HG02973 (cell line): ENCODE measurements around the gene CAPZA2.

ENCODE experiments used
- ATAC-seq: cut with Tn5 transposase; IDR thresholded peaks from one replicate; pipeline ENCODE4 v1.9.1; 2021; ENCODE audit warnings: moderate library complexity; ENCODE audit not compliant: unreplicated experiment

Gene CAPZA2

DNA sequence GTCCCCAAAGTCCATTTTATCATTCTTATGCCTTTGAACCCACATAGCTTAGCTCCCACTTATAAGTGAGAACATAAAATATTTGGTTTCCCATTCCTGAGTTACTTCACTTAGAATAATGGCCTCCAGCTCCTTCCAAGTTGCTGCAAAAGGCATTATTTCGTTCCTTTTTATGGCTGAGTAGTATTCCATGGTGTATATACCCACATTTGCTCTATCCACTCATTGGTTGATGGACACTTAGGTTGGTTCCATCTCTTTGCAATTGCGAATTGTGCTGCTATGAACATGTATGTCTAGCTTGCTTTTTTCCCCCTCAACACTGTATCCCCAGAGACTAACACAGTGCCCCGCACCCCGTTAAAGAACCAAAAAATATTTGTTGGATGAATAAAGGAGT lies 670 bp upstream of the CAPZA2 start:
- ATAC-seq = no peak

DNA sequence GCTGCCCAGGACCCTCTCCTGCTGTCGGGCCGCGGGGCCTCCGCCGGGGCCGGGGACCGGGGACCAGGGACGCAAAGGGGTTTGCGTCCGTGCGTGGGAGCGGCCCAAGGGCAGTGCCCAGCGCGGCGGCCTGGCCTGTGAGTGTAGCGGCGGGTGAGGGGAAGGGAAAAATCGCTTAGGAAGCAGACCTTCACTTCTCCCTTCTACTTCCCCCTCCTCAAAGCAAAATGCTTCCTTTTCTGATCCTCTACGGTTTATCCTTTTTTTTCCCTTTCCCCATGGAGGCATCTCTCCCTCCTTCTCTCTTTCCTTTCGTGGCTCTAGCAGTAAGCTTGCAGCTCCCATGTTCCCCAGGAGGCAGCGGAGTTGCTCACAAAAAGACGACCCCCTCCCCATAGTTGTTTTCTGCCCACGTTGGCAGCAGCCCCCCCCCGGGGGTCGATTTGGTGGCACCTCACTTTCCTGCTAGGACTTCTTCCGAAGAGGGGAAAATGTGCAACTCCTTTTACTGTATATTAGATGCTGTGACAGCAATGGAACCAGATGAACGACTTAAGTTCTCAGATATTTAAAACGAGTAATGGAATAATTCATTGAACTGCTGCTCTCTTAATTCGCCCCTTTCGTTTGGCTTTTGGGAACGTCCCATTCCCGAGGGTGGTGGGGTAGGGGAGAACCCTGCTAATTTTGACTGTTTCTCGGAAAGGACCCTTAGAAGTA lies 724 bp downstream of the CAPZA2 start:
- ATAC-seq = no peak

DNA sequence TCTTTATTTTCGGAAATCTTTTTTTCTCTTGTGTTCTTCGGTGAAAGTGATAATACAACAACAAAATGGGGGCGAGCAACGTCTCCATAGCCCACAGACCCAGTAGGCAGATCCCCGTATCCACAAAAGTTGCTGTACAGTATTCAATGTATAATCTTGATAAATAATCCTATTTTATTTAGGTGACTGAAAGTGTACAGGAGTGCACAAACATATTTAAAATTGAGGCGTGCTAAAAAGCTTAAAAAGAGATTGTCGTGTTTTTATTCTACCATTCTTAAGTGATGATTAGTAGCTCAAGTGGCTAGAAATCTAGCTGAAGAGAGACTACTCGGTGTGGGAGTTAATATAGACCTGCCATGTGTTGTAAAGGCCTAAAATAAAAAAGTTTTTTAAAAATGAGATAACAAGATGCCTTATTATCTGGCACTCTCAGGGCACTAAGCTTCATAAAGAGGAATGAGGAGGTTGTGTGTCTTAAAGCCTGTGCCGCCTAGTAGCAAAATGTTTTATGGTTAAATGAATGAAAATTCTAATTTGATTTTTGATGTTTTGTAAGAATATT lies 1.6 kb downstream of the CAPZA2 start:
- no peak for ATAC-seq

DNA sequence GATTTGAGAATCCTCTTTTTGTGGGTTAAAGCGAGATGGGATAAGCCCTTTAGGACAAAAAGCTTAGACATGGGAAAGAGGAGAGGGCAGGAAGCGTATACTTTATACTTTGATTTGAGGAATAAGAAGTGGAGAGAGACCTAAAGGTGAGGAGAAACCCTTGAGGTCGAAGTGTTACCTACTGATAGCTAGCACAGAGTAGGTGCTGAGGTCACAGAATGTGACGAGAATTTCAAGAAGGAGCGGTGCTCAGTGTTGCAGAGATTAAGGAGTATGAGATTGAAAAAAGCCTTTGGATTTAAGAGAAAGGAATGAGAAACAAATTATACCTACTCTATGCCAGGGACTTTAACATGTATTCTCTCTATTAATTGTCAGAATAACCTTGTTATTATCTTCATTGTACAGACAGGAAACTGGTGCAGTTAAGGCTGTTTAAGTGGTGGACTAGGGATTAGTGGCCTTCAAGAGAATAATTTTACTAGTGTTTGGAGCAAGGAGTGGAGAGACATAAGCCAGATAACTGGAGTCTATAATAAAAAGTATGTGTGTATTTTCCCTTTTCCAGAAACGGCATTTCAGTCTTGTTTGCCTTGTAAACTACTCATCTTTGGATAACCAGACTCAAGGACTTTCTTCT lies 8.8 kb downstream of the CAPZA2 start:
- no peak for ATAC-seq

DNA sequence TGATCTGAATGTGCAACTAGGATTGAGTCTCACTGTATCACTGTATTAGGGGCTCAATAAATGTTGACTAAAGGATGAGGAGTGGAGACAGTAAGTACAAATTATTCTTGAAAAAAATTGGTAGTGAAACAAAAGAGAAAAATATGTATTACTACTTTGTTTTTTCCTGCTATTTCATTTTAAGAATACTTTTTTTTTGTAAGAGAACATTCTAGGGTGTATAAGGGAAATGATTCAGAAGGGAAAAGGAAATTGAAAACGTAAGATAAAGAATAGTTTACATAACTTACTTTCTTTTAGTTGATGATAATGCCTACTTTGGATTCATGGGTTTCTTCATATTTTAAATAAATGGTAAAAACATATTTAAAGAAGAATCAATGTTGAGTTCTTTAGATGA lies 9.6 kb downstream of the CAPZA2 start:
- ATAC-seq = no peak

DNA sequence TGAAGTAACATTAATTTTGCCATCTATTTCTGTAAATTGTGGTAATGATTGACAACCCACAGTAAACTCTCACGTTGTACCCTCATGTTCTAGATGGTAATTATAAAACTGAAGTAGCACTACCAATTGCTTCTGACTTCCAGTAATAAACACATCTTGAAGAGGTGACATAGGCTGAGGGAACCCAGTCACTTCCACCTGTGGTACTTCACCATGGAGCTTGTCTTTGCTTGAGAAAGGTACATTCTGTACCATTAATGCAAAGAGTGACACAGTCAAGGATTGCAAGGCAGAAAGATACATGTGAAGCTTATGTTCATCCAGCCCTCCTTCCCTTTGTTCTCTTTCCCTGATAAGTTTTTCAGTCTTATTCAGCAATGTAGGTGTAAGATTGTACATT lies 11.2 kb downstream of the CAPZA2 start:
- no peak for ATAC-seq

DNA sequence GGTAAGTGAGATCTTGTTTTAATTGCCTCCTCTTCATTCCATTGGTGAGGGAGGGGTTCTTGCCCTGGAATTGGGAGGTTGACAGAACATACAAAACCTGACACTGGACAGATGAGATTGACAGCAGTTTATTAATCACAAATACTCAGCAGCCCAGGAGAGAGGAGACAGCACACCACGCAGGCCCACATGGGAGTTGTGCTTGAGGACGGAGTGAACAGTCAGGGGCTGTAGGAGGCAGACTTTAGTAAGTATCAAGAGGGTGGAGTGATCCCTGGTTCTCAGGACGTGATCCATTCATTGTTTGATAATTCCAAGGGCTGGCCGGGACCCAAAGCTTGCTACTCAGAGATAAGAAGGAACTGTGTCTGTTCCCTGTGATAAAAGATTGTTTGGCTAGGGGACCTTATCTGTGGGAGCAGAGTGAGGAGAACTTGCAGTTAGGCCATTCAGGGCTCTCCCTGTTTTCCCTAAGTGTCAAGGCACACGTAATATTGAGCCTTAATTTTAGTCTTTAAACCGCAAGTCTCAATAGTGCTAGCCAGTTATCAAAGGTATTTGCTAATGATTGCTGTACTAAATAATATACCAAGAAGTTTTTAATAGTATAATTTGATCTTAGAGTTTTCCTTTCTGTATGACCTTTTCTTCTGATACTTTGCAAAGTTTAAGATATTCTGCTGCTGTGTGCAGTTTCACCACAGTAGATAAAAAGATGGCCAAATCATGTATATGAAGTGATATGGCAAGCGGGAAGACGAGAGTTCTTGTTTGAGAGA lies 14.5 kb downstream of the CAPZA2 start:
- no peak for ATAC-seq

DNA sequence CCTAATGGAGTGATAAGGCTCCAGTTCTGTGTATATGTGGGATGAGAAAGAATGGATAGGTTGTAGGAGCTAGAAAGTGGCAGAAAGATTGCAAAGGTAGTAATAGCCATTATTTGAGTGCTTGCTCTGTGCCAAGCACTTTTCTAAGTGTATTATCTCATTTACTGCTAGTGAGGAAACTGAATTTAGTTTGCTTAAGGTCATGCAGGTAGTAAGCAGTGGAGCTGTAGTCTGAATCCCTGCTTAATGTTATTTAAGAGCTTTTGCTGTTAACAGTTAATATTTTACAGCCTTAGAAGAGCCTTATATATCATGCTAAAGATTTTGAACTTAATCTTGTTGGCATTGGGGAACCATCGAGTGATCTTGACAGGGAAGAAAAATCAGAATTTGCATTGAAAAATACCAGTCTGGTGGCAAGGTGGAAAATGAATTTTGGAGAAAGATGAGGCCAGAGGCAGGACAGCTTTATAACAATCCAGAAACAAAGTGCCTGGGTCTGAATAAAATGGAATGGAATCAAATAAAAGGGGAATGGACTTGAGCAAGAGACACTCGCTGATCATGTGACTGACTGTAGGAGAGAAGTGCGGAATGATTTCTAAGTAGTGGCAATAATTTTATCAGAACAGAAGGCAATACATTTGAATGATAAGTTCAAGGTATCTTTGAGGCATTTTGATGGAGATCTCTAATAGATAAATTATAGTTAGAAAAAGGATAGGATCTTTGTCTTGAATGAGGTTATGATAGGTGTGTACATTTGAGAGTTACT lies 15.2 kb downstream of the CAPZA2 start:
- no peak for ATAC-seq

DNA sequence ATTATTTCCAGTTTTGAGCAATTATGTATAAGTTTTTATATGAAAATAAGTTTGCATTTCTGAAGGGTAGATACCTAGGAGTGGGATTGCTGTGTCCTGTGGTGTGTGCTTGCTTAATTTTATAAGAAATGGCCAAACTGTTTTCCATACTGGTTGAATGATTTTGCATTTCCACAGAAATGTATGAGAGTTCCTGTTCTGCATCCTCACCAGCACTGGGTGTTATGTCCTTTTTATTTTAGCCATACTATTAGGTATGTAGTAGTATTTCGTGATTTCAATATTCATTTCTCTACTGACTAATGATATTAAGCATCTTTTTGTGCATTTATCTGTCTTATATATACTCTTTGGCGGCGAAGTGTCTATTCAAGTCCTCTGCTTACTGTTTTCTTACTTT lies 22.3 kb downstream of the CAPZA2 start:
- no peak for ATAC-seq

DNA sequence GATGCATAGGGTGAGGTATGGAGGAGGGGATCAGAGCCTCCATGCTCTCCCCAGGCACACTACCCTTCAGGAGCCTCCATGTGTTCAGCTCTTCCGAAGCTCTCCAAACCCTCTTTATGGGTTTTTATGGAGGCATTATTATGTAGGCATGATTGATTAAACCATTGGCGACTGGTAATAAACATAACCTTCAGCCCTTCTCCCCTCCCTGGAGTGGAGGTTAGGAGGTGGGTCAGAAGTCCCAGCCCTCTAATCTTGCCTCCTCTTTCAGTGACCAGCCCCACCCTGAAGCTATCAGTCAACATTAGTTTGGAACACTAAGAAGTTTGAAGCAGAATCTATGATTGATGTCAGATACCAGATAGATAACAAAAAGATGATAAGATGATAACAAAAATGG lies 23.3 kb downstream of the CAPZA2 start:
- ATAC-seq = no peak

DNA sequence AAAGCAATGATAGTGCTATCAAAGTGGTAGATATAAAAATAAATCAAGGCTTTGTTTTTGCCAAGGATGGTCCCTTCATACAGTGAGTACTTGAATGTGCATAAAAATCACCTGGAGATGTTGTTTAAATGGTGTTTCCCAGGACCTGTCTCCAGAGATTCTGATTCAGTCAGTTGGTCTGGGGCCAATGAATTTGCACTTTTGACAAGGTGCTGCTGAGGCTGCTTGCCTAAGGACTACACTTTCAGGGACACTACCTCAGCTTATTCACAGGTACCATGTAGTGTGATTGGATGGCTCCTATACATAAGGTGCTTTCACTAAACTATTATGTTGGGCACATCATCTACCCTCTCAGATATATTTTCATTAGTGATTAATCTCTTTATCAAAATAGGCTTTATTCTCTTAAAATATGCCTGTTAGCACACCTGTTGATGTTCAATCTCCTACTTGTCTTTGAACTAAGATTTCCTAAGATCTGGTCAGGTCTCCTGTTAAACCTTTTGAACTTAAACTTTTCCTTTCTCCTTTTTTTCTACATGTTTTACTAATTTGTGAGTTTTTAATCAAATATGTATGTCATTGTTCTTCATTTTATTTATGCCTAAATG lies 24.3 kb downstream of the CAPZA2 start:
- no peak for ATAC-seq

DNA sequence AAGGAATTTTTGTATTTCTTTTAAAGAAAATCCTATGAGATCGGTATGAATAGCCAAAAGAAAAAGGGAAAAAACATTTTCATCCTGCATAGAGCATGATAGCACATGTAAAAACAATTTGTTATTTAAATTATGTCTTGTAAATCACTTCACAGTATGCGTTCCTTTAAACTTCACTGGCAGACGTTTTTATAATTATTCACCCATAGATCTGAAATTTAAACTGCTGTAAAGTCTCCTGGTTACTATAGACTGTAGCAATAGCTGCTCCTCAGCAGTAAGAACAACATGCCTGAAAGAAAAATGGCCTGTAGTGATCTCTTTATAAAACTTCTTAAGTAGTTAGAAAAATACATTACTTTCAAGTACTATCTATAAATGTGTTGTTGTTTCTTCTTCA lies 26.5 kb downstream of the CAPZA2 start:
- no peak for ATAC-seq

DNA sequence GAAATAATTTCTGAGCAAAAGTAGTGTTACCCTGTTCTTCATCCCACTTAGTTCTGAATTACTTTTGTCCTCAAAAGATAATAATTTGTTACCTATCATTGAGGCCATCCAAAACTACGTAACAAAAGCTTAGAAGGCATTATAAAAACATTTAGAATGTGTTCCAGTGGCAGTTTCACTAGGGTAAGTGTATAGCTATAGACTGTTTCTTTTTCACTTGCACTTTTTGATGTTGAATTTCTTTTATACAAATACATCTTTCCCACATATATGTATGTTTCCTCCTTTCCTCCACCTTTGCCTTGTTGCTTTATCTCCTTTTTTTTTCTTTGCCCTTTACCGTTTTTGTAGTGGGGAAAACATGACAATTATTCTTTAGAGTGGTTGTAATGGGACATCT lies 33.5 kb downstream of the CAPZA2 start:
- no peak for ATAC-seq

DNA sequence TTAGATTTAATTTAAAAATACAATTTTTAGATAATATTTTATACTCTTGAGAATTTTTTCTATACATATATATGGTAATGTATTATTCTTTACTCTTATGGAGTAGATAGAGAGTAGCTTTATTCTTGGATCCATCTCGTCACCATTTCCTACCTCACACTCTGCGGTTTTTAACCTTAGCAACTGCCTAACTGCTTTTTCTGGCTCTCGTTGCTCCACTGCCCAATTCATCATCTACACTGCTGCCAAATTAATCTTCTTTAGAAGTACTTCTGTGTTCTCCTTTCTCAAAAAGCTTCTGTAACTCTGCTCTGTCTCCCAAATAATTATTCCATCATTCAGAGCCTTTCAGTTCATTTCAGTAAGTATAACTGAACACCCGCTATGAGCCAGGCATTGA lies 35.3 kb downstream of the CAPZA2 start:
- no peak for ATAC-seq

DNA sequence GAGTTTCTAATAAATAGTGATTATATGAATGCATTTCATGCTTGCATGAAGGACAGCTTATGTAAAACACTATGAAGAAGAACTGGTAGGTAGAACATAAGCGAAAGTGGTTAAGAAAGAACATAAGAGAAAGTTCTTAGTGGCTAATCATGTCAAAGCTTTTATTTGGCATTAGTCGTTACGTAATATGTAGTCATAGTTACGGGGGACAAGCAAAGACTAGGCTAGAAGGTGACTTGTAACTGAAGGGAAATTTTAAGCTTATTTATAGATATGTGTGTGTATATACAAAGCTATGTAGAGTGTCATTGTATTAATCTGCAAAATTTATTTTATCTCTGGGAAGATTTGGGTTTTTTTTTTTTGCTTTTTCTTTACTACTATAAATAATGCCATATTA lies 36.9 kb downstream of the CAPZA2 start:
- no peak for ATAC-seq

DNA sequence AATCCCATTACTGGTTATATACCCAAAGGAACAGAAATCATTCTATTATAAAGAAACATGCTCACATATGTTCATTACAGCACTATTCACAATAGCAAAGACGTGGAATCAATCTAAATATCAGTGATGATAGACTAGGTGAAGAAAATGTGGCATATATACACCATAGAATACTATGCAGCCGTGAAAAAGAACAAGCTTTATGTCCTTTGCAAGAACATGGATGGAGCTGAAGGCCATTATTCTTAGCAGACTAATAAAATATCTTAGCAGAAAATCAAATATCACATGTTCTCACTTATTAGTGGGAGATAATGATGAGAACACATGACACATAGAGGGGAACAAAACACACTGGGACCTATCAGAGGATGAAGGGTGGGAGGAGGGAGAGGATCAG lies 38.8 kb downstream of the CAPZA2 start:
- no peak for ATAC-seq

DNA sequence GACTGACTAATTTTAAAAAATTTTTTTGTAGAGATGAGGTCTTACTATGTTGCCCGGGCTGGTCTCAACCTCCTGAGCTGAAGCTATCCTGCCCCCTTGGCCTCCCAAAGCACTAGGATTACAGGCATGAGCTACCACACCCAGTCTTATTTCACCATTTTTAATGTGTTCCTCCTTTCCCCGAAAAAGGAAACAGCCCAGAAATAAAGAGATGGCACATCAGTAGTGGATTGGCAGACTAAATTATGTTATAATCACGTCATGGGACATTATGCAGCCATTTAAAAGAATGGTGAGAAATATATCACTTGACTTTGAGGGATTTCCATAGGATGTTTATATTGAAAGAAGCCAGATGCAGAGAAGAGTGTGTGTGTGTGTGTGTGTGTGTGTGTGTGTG lies 40.5 kb downstream of the CAPZA2 start:
- ATAC-seq = no peak

DNA sequence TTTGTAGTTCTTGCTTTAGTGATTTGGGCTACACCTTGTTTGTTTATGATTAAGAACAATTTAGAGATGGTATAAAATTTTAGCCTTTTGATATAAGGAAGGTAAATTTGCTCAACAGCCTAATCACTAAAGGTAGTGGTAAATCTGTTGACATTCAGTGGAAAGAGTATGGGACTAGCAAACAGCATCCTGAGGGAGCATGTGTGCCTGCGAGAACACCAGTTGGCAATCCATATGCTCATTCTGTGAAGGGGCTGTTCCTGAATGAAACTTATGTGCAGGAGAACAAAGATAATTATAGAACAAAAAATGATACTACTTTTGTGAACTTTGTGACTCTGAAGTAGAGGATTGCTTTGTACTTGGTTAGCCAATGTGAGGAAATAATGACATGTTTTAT lies 44.0 kb downstream of the CAPZA2 start:
- no peak for ATAC-seq

DNA sequence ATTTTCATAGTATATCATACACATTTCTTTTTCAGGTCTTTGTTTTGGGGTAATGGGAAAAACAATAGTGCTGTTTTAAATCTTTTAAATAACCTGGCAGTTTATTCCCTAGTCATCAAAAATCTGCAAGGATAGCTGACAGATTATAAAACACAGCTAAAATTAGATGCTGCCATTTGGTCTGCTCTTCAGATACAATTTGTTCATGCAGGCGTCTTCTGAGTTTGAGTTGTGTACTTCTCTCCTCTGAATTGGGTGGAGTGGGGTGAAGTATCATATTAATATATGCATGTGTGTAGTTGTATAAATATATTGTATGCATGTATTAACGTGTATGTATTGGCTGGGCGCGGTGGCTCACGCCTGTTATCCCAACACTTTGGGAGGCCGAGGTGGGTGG lies 48.0 kb downstream of the CAPZA2 start:
- ATAC-seq = no peak

DNA sequence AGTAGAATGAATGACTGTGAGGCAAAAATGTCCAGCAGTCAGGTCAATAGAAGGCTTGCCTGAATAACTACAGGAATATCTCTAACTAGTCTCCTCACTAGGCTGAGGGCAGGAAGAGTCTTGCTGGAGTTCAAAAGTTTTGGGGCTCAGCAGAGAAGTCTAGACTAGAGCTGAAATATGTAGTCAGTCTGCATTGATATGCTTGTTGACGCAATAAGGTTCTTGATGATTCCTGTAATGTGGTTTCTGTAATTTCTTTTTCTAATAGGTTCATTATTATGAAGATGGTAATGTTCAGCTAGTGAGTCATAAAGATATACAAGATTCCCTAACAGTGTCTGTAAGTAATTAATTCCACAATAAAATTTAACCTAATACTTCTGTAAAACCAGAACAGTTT lies 49.4 kb downstream of the CAPZA2 start:
- ATAC-seq = no peak
